Esophagus (tissue), 2 donors: Measurements from ENCODE around the gene IDH3G. TPM values are rescaled to one million over a fixed set of nuclear protein-coding genes. Genes with fewer than 3 reads are reported as not detected.

Source experiments
- H3K27ac ChIP-seq, 2 donors: one replicate each; pipeline ENCODE4 v1.5.1; 2013; ENCODE audit warnings: low read depth in 2 of 2, mild to moderate bottlenecking in 2 of 2, inconsistent platforms in 1 of 2, low read length in 1 of 2, moderate library complexity in 1 of 2
- H3K27me3 ChIP-seq, 2 donors: one replicate each; pipeline ENCODE4 v1.6.1; 2013; ENCODE audit warnings: low read length in 2 of 2, control low read depth in 1 of 2, mild to moderate bottlenecking in 1 of 2; ENCODE audit not compliant: insufficient read depth in 2 of 2, control insufficient read depth in 1 of 2
- H3K36me3 ChIP-seq, 2 donors: one replicate each; pipeline ENCODE4 v1.6.1; 2013; ENCODE audit warnings: low read length in 1 of 2; ENCODE audit not compliant: control insufficient read depth in 2 of 2, insufficient read depth in 2 of 2
- H3K4me1 ChIP-seq, 2 donors: one replicate each; pipeline ENCODE4 v1.6.1; 2013; ENCODE audit warnings: low read length in 1 of 2; ENCODE audit not compliant: control insufficient read depth in 2 of 2, insufficient read depth in 2 of 2
- H3K4me3 ChIP-seq, 2 donors: one replicate each; pipeline ENCODE4 v1.5.1; 2013; ENCODE audit warnings: low read length in 2 of 2, mild to moderate bottlenecking in 2 of 2, low read depth in 1 of 2, moderate library complexity in 1 of 2
- H3K9me3 ChIP-seq, 2 donors: one replicate each; pipeline ENCODE4 v1.6.1; 2013; ENCODE audit warnings: mild to moderate bottlenecking in 2 of 2, low read depth in 1 of 2, low read length in 1 of 2, moderate library complexity in 1 of 2; ENCODE audit not compliant: control insufficient read depth in 2 of 2, insufficient read depth in 1 of 2
- WGBS, 2 donors: extraction: QIAGEN DNeasy Blood & Tissue Kit; methylation state at CpG; one replicate each; pipeline ENCODE4 v1.1.7; 2013; 5-methylcytosine and 5-hydroxymethylcytosine counted together
- polyA plus RNA-seq, 2 donors: library from polyadenylated mRNA; stranded (reverse); fragments of 200-250 nt; gene quantifications; one replicate each; pipeline ENCODE4 v1.2.3, GENCODE V29; 2013
- donor health status: healthy with polysubstance abuse.
- donor health status: Bipolar disorder and iron deficiency.

The IDH3G gene
- polyA plus RNA-seq, 2 donors, result 39.3 to 51.9 TPM

DNA sequence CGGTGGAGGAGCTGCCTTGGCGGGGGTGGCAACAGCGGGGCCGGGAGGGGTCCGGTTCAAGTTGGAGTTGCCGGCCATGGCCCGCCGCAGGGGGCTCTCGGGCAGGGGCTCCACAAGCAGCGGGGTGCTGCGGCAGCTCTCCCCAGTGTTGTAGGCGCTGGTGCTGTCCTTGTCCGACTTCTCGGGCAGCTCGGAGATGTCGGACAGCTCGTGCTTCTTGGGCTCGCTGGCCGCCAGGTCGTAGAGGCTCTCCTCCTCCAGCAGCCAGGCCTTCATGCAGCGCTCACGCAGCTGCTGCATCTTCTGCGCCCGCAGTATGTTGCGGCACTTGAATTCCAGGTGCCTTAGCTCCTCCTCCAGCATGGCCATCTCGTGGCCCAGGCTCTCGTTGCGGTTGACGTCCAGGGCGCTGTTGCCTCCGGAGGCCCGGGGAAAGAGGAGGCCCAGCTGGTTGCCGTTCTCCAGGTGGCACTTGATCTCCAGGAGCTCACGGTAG is 10.0 kb upstream of the IDH3G start:
- WGBS, 2 donors, result 95 to 96% methylated on average over 33 to 34 of the region's 34 CpGs
- Histone ChIP-seq H3K27ac (no peak overlapping the region), H3K9me3 (no peaks in the 10 kb centered on the region), H3K27me3 (no peaks in the 10 kb centered on the region), H3K4me3 (no peak overlapping the region), H3K36me3 (peaks cover 0 to 1% of the 10 kb centered on the region in 2 donors), H3K4me1 (peaks cover 0 to 9% of the 10 kb centered on the region in 2 donors)

GRCh38 chrX:153803211-153804099 is 9.3 kb upstream of the IDH3G start:
- no peak overlapping the region for H3K27ac ChIP-seq
- peaks cover 0 to 6% of the 10 kb centered on the region in 2 donors for H3K36me3 ChIP-seq
- no peaks in the 10 kb centered on the region for H3K9me3 ChIP-seq
- H3K4me3 ChIP-seq, result no peak overlapping the region
- no peaks in the 10 kb centered on the region for H3K27me3 ChIP-seq
- H3K4me1 ChIP-seq, result peaks cover 0 to 9% of the 10 kb centered on the region in 2 donors
- 95 to 97% methylated on average over 85 to 87 of the region's 87 CpGs for WGBS, 2 donors

GRCh38 chrX:153802513-153803045 is 8.4 kb upstream of the IDH3G start:
- Histone ChIP-seq H3K4me1 (peaks cover 0 to 9% of the 10 kb centered on the region in 2 donors), H3K27me3 (no peaks in the 10 kb centered on the region), H3K9me3 (no peaks in the 10 kb centered on the region), H3K27ac (no peak overlapping the region), H3K4me3 (no peak overlapping the region), H3K36me3 (peaks cover 0 to 14% of the 10 kb centered on the region in 2 donors)
- WGBS, 2 donors, result 45 to 62% methylated on average over 14 of the region's 14 CpGs

DNA sequence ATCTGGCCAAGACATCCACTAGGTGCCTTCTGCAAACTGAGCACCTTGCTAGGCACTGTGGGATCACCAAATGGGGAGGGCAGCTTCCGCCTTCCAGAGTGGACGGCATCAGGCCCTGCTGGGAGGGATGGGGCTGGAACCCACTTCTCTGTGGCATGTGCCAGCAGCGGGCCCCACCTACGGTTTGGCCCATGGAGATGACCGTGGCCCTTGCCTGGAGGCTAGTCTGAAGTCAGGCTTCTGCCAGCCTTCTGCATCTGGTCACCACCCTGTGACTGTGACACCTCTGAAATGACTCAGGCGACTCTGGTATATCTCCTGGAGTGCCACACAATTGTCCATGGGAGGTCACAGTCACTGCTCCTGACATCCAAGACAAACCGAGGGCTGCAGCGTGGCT is 7.5 kb upstream of the IDH3G start:
- Histone ChIP-seq H3K27me3 (no peaks in the 10 kb centered on the region), H3K9me3 (peaks cover 0 to 3% of the 10 kb centered on the region in 2 donors), H3K4me1 (peaks cover 0 to 7% of the 10 kb centered on the region in 2 donors), H3K4me3 (no peak overlapping the region), H3K27ac (no peak overlapping the region), H3K36me3 (peaks cover 0 to 20% of the 10 kb centered on the region in 2 donors)
- 82 to 88% methylated on average over 8 of the region's 8 CpGs for WGBS, 2 donors

DNA sequence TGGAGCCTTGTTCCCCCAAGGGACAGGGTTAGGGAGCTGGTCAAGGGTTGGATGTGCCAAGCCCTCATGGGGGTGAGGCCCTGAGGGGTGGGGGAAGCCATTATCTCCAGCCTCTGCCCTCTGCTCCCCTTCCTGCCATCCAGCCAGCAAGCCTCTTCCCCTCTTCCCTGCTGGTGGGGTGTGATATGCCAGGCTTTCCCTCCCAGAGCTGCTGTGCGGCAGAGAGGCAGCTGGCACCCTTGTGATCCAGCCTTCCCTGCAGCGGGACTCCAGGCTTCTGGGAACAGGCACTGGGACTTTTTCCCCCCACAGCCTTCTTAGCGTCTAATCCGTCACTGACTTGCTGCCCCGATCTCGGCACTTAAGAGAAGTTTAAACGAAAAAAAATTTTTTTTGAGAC is 6.6 kb upstream of the IDH3G start:
- 85% methylated on average over 7 of the region's 7 CpGs for WGBS, 2 donors
- no peak overlapping the region for H3K4me3 ChIP-seq
- peaks cover 0 to 20% of the 10 kb centered on the region in 2 donors for H3K36me3 ChIP-seq
- no peaks in the 10 kb centered on the region for H3K27me3 ChIP-seq
- H3K4me1 ChIP-seq, result peaks cover 0 to 6% of the 10 kb centered on the region in 2 donors
- no peak overlapping the region for H3K27ac ChIP-seq
- H3K9me3 ChIP-seq, result peaks cover 0 to 3% of the 10 kb centered on the region in 2 donors

GRCh38 chrX:153800177-153800722 is 6.1 kb upstream of the IDH3G start:
- WGBS, 2 donors, result 70 to 75% methylated on average over 14 to 16 of the region's 16 CpGs
- no peak overlapping the region for H3K27ac ChIP-seq
- no peaks in the 10 kb centered on the region for H3K27me3 ChIP-seq
- peaks cover 0 to 3% of the 10 kb centered on the region in 2 donors for H3K9me3 ChIP-seq
- peaks cover 0 to 20% of the 10 kb centered on the region in 2 donors for H3K36me3 ChIP-seq
- H3K4me3 ChIP-seq, result no peak overlapping the region
- peaks cover 0 to 7% of the 10 kb centered on the region in 2 donors for H3K4me1 ChIP-seq

DNA sequence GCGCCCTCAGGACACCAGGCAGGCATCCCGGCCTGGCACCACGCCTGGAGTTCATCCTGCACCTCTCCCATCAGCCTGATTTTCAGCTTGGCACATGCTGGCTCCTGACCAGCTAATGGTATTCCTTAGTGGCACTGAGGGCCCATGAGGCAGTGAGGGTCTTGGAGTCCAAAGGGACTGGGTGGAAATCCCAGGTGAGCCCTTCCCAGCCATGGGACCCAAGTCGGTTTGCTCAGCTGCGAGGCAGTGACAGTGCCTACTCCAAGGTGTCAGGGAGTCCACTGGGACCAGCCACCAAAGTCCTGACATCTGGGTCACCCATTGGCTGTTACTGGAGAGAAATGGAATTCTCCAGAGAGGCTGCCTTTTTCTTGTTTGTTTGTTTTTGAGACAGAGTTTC is 5.2 kb upstream of the IDH3G start:
- Histone ChIP-seq H3K4me1 (peaks cover 0 to 8% of the 10 kb centered on the region in 2 donors), H3K27ac (no peak overlapping the region), H3K9me3 (peaks cover 0 to 3% of the 10 kb centered on the region in 2 donors), H3K4me3 (no peak overlapping the region), H3K36me3 (peaks cover 0 to 20% of the 10 kb centered on the region in 2 donors), H3K27me3 (no peaks in the 10 kb centered on the region)
- WGBS, 2 donors, result 79 to 80% methylated on average over 5 of the region's 5 CpGs

DNA sequence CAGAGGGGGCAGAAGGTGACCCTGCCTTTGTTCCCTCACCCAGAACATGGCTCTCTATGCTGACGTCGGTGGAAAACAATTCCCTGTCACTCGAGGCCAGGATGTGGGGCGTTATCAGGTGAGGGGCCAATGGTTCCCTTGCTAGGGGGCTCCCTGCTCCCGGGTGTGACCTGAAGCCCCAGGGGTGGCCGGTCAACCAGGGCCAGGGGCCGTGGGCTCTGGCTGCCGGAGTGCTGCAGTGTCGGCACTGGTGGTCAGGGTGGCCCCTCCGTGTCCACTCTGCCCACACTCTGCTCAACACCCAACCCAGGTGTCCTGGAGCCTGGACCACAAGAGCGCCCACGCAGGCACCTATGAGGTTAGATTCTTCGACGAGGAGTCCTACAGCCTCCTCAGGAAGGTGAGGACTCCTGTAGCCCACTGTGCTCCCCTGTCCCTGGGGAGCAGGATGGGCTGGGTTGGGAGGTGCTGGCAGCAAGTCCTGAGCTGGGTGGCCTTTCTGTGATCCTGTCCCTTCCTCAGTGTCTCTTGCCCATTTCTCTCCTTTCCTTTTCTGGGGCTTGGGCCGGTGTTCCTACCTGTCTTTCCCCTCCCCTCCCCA is 3.3 kb upstream of the IDH3G start:
- H3K27ac ChIP-seq, result no peak overlapping the region
- H3K9me3 ChIP-seq, result peaks cover 0 to 3% of the 10 kb centered on the region in 2 donors
- no peaks in the 10 kb centered on the region for H3K27me3 ChIP-seq
- peaks cover 0 to 13% of the 10 kb centered on the region in 2 donors for H3K4me1 ChIP-seq
- H3K4me3 ChIP-seq, result no peak overlapping the region
- 90 to 92% methylated on average over 13 to 15 of the region's 15 CpGs for whole genome bisulfite sequencing, 2 donors
- H3K36me3 ChIP-seq, result peaks cover 0 to 20% of the 10 kb centered on the region in 2 donors
